GM18861 (cell line): ENCODE measurements around the gene ARCN1.

Source experiments
- ATAC-seq: cut with Tn5 transposase; IDR thresholded peaks from one replicate; pipeline ENCODE4 v1.9.1; 2021; ENCODE audit not compliant: unreplicated experiment

Gene ARCN1

GRCh38 chr11:118620529-118621070 is 48.4 kb downstream of the ARCN1 start:
- ATAC-seq = no peak

GRCh38 chr11:118621071-118621783 is 49.0 kb downstream of the ARCN1 start:
- no peak for ATAC-seq

GRCh38 chr11:118621784-118622375 is 49.7 kb downstream of the ARCN1 start:
- ATAC-seq = no peak

- no peak for ATAC-seq
Measured at GRCh38 chr11:118622376-118623268, 50.4 kb downstream of the ARCN1 start.

GRCh38 chr11:118623269-118623655 is 51.1 kb downstream of the ARCN1 start:
- no peak for ATAC-seq

GRCh38 chr11:118625036-118625690 is 53.0 kb downstream of the ARCN1 start:
- no peak for ATAC-seq

GRCh38 chr11:118625976-118626375 is 53.8 kb downstream of the ARCN1 start:
- ATAC-seq = no peak

- ATAC-seq = no peak
Measured at GRCh38 chr11:118627566-118627965, 55.4 kb downstream of the ARCN1 start.

- no peak for ATAC-seq
Measured at GRCh38 chr11:118628031-118628430, 55.8 kb downstream of the ARCN1 start.

- no peak for ATAC-seq
Measured at GRCh38 chr11:118628432-118628831, 56.2 kb downstream of the ARCN1 start.

GRCh38 chr11:118628861-118629549 is 56.8 kb downstream of the ARCN1 start:
- no peak for ATAC-seq

- no peak for ATAC-seq
Measured at GRCh38 chr11:118629761-118630661, 57.8 kb downstream of the ARCN1 start.

GRCh38 chr11:118631142-118631909 is 59.1 kb downstream of the ARCN1 start:
- no peak for ATAC-seq

GRCh38 chr11:118632577-118633318 is 60.5 kb downstream of the ARCN1 start:
- ATAC-seq = no peak

- ATAC-seq = no peak
Measured at GRCh38 chr11:118633319-118633690, 61.1 kb downstream of the ARCN1 start.

GRCh38 chr11:118633979-118634378 is 61.8 kb downstream of the ARCN1 start:
- no peak for ATAC-seq

- ATAC-seq = no peak
Measured at GRCh38 chr11:118634431-118635236, 62.4 kb downstream of the ARCN1 start.
